ENCODE results near the gene RANGAP1.

- no peak for TF ChIP-seq CTCF (IDR thresholded peaks at IDR 0.05)
- TF ChIP-seq POLR2A (IDR thresholded peaks at IDR 0.05): no peak
Measured at GRCh38 chr22:41237036-41237706, 48.8 kb downstream of the RANGAP1 start.
